WTC11 (cell line): ENCODE results near the gene DCUN1D3. TPM values are rescaled to one million over a fixed set of nuclear protein-coding genes. Genes with fewer than 3 reads are reported as not detected.

Experiments
- ATAC-seq: fragments of 200-7000 bp; cut with Tn5 transposase; 2 replicates; pipeline ENCODE4 v1.10.0; 2021; ENCODE audit warnings: mild to moderate bottlenecking, moderate library complexity
- CTCF ChIA-PET: fragments of 300-600 bp; sonication (Branson Sonifier 250); formaldehyde crosslinking; loops from one replicate; lab custom pipeline; 2021; ENCODE audit warnings: antibody characterized with exemption; lab: Charles Lee
- POLR2A ChIA-PET: fragments of 350-600 bp; sonication (Branson Sonifier 250); formaldehyde crosslinking; loops from one replicate; lab custom pipeline; 2021; ENCODE audit warnings: antibody characterized with exemption; lab: Charles Lee
- DNase-seq: peaks from one replicate; pipeline ENCODE4 v3.0.0; 2021; ENCODE audit warnings: low spot score
- H3K27ac Mint-ChIP-seq: 2 replicates; pipeline ENCODE4 v1.8.0; 2021; ENCODE audit warnings: mixed read lengths
- H3K27me3 Mint-ChIP-seq: 2 replicates; pipeline ENCODE4 v1.8.0; 2021; ENCODE audit warnings: low read depth, mild to moderate bottlenecking, moderate library complexity, mixed read lengths
- H3K36me3 Mint-ChIP-seq: 2 replicates; pipeline ENCODE4 v1.8.0; 2021; ENCODE audit warnings: mixed read lengths
- H3K4me1 Mint-ChIP-seq: 2 replicates; pipeline ENCODE4 v1.8.0; 2022; ENCODE audit warnings: mixed read lengths
- H3K4me3 Mint-ChIP-seq: 2 replicates; pipeline ENCODE4 v1.8.0; 2021; ENCODE audit warnings: mild to moderate bottlenecking, moderate library complexity, mixed read lengths
- H3K9me3 Mint-ChIP-seq: 2 replicates; pipeline ENCODE4 v1.8.0; 2021; ENCODE audit warnings: mixed read lengths
- EMX1 ChIP-seq: fragments of 250-450 bp; sonication (Bioruptor Pico); IDR thresholded peaks from 2 replicates; pipeline ENCODE4 v1.8.0; 2021; ENCODE audit warnings: mild to moderate bottlenecking
- FOXK1 ChIP-seq: sonication (generic); formaldehyde crosslinking; IDR thresholded peaks from 2 replicates; pipeline ENCODE4 v1.8.0; 2022; ENCODE audit warnings: mild to moderate bottlenecking, moderate library complexity, missing genetic modification reagents
- GRHL2 ChIP-seq: fragments of 250-450 bp; sonication (Bioruptor Pico); IDR thresholded peaks from 2 replicates; pipeline ENCODE4 v1.8.0; 2022; ENCODE audit warnings: mild to moderate bottlenecking, moderate library complexity; ENCODE audit not compliant: insufficient replicate concordance, severe bottlenecking
- JAZF1 ChIP-seq: fragments of 250-450 bp; sonication (Bioruptor Pico); IDR thresholded peaks from 2 replicates; pipeline ENCODE4 v1.9.0; 2021; ENCODE audit warnings: moderate library complexity, mild to moderate bottlenecking, inconsistent platforms
- NFE2L1 ChIP-seq: sonication (generic); formaldehyde crosslinking; IDR thresholded peaks from 2 replicates; pipeline ENCODE4 v1.8.1; 2023; ENCODE audit warnings: missing genetic modification reagents
- TEAD1 ChIP-seq: sonication (generic); formaldehyde crosslinking; IDR thresholded peaks from 2 replicates; pipeline ENCODE4 v1.8.0; 2022; ENCODE audit warnings: mild to moderate bottlenecking, missing genetic modification reagents
- total RNA-seq: library from RNA; stranded (reverse); gene quantifications from 3 replicates; pipeline ENCODE4 v1.2.3, GENCODE V29; 2021
- TF ChIP-seq, protein P1 (sequence below): sonication (generic); formaldehyde crosslinking; IDR thresholded peaks from 2 replicates; pipeline ENCODE4 v1.8.0; 2023; ENCODE audit warnings: mild to moderate bottlenecking, missing genetic modification reagents
- TF ChIP-seq, protein P2 (sequence below): fragments of 250-450 bp; sonication (Bioruptor Pico); IDR thresholded peaks from 2 replicates; pipeline ENCODE4 v1.9.0; 2021; ENCODE audit warnings: mild to moderate bottlenecking
- TF ChIP-seq, protein P3 (sequence below): sonication (generic); formaldehyde crosslinking; IDR thresholded peaks from 2 replicates; pipeline ENCODE4 v1.8.1; 2022; ENCODE audit warnings: low read depth, missing genetic modification reagents, borderline replicate concordance
- TF ChIP-seq, protein P4 (sequence below): fragments of 250-450 bp; sonication (Bioruptor Pico); IDR thresholded peaks from 2 replicates; pipeline ENCODE4 v1.8.0; 2021; ENCODE audit warnings: mild to moderate bottlenecking
- TF ChIP-seq, protein P5 (sequence below): sonication (generic); formaldehyde crosslinking; IDR thresholded peaks from 2 replicates; pipeline ENCODE4 v1.8.1; 2022; ENCODE audit warnings: low read depth, mild to moderate bottlenecking, moderate library complexity, missing genetic modification reagents, borderline replicate concordance
- TF ChIP-seq, protein P6 (sequence below): fragments of 250-450 bp; sonication (Bioruptor Pico); IDR thresholded peaks from 2 replicates; pipeline ENCODE4 v2.1.2; 2022; ENCODE audit warnings: mild to moderate bottlenecking, moderate library complexity
- TF ChIP-seq, protein P7 (sequence below): sonication (generic); formaldehyde crosslinking; IDR thresholded peaks from 2 replicates; pipeline ENCODE4 v1.8.1; 2022; ENCODE audit warnings: mild to moderate bottlenecking, moderate library complexity, missing genetic modification reagents
- TF ChIP-seq, protein P8 (sequence below): sonication (generic); formaldehyde crosslinking; IDR thresholded peaks from 2 replicates; pipeline ENCODE4 v1.8.1; 2023; ENCODE audit warnings: mild to moderate bottlenecking, missing genetic modification reagents, moderate library complexity
- TF ChIP-seq, protein P9 (sequence below): sonication (generic); formaldehyde crosslinking; IDR thresholded peaks from 2 replicates; pipeline ENCODE4 v1.8.0; 2022; ENCODE audit warnings: missing genetic modification reagents

The DCUN1D3 gene
- total RNA-seq, 1 experiment from 2014 or later: 14.7 TPM

DNA sequence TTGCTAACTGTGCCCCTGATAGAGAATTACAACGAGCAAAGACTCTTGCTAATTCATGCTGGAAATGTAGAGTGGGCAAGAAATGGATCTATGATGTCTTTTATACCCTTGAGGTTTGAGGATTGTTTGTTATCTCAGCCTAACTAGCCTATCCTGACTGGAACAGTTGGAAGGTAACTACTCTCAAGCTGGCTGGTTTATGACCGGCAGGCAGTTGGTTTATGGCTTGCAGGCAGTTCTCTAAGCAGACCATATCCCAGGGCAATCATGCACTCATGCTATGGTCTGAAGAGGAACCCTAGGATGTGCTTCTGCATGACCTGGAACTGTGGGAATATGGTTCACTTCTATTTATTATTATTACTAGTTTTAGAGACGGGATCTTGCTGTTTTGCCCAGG, 49.5 kb upstream of the DCUN1D3 start:
- H3K4me3 Mint-ChIP-seq: no peak overlapping the region
- TF ChIP-seq, protein P1, sequence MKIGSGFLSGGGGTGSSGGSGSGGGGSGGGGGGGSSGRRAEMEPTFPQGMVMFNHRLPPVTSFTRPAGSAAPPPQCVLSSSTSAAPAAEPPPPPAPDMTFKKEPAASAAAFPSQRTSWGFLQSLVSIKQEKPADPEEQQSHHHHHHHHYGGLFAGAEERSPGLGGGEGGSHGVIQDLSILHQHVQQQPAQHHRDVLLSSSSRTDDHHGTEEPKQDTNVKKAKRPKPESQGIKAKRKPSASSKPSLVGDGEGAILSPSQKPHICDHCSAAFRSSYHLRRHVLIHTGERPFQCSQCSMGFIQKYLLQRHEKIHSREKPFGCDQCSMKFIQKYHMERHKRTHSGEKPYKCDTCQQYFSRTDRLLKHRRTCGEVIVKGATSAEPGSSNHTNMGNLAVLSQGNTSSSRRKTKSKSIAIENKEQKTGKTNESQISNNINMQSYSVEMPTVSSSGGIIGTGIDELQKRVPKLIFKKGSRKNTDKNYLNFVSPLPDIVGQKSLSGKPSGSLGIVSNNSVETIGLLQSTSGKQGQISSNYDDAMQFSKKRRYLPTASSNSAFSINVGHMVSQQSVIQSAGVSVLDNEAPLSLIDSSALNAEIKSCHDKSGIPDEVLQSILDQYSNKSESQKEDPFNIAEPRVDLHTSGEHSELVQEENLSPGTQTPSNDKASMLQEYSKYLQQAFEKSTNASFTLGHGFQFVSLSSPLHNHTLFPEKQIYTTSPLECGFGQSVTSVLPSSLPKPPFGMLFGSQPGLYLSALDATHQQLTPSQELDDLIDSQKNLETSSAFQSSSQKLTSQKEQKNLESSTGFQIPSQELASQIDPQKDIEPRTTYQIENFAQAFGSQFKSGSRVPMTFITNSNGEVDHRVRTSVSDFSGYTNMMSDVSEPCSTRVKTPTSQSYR (CRISPR knock-in tag): no peak
- no peak for TF ChIP-seq EMX1 (CRISPR knock-in tag)
- TF ChIP-seq JAZF1 (CRISPR knock-in tag): no peak
- TF ChIP-seq, protein P2, sequence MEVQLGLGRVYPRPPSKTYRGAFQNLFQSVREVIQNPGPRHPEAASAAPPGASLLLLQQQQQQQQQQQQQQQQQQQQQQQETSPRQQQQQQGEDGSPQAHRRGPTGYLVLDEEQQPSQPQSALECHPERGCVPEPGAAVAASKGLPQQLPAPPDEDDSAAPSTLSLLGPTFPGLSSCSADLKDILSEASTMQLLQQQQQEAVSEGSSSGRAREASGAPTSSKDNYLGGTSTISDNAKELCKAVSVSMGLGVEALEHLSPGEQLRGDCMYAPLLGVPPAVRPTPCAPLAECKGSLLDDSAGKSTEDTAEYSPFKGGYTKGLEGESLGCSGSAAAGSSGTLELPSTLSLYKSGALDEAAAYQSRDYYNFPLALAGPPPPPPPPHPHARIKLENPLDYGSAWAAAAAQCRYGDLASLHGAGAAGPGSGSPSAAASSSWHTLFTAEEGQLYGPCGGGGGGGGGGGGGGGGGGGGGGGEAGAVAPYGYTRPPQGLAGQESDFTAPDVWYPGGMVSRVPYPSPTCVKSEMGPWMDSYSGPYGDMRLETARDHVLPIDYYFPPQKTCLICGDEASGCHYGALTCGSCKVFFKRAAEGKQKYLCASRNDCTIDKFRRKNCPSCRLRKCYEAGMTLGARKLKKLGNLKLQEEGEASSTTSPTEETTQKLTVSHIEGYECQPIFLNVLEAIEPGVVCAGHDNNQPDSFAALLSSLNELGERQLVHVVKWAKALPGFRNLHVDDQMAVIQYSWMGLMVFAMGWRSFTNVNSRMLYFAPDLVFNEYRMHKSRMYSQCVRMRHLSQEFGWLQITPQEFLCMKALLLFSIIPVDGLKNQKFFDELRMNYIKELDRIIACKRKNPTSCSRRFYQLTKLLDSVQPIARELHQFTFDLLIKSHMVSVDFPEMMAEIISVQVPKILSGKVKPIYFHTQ: no peak
- TF ChIP-seq, protein P3, sequence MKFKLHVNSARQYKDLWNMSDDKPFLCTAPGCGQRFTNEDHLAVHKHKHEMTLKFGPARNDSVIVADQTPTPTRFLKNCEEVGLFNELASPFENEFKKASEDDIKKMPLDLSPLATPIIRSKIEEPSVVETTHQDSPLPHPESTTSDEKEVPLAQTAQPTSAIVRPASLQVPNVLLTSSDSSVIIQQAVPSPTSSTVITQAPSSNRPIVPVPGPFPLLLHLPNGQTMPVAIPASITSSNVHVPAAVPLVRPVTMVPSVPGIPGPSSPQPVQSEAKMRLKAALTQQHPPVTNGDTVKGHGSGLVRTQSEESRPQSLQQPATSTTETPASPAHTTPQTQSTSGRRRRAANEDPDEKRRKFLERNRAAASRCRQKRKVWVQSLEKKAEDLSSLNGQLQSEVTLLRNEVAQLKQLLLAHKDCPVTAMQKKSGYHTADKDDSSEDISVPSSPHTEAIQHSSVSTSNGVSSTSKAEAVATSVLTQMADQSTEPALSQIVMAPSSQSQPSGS (CRISPR knock-in tag): no peak
- TF ChIP-seq, protein P4, sequence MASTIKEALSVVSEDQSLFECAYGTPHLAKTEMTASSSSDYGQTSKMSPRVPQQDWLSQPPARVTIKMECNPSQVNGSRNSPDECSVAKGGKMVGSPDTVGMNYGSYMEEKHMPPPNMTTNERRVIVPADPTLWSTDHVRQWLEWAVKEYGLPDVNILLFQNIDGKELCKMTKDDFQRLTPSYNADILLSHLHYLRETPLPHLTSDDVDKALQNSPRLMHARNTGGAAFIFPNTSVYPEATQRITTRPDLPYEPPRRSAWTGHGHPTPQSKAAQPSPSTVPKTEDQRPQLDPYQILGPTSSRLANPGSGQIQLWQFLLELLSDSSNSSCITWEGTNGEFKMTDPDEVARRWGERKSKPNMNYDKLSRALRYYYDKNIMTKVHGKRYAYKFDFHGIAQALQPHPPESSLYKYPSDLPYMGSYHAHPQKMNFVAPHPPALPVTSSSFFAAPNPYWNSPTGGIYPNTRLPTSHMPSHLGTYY: no peak
- TF ChIP-seq, protein P5, sequence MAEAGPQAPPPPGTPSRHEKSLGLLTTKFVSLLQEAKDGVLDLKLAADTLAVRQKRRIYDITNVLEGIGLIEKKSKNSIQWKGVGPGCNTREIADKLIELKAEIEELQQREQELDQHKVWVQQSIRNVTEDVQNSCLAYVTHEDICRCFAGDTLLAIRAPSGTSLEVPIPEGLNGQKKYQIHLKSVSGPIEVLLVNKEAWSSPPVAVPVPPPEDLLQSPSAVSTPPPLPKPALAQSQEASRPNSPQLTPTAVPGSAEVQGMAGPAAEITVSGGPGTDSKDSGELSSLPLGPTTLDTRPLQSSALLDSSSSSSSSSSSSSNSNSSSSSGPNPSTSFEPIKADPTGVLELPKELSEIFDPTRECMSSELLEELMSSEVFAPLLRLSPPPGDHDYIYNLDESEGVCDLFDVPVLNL (CRISPR knock-in tag): no peak
- TF ChIP-seq NFE2L1: no peak
- TF ChIP-seq, protein P6, sequence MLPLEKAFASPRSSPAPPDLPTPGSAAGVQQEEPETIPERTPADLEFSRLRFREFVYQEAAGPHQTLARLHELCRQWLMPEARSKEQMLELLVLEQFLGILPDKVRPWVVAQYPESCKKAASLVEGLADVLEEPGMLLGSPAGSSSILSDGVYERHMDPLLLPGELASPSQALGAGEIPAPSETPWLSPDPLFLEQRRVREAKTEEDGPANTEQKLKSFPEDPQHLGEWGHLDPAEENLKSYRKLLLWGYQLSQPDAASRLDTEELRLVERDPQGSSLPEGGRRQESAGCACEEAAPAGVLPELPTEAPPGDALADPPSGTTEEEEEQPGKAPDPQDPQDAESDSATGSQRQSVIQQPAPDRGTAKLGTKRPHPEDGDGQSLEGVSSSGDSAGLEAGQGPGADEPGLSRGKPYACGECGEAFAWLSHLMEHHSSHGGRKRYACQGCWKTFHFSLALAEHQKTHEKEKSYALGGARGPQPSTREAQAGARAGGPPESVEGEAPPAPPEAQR: no peak
- TF ChIP-seq FOXK1 (CRISPR knock-in tag): no peak
- TF ChIP-seq, protein P7, sequence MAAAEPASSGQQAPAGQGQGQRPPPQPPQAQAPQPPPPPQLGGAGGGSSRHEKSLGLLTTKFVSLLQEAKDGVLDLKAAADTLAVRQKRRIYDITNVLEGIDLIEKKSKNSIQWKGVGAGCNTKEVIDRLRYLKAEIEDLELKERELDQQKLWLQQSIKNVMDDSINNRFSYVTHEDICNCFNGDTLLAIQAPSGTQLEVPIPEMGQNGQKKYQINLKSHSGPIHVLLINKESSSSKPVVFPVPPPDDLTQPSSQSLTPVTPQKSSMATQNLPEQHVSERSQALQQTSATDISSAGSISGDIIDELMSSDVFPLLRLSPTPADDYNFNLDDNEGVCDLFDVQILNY (CRISPR knock-in tag): no peak
- TF ChIP-seq, protein P8, sequence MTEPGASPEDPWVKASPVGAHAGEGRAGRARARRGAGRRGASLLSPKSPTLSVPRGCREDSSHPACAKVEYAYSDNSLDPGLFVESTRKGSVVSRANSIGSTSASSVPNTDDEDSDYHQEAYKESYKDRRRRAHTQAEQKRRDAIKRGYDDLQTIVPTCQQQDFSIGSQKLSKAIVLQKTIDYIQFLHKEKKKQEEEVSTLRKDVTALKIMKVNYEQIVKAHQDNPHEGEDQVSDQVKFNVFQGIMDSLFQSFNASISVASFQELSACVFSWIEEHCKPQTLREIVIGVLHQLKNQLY (CRISPR knock-in tag): no peak
- TF ChIP-seq TEAD1 (CRISPR knock-in tag): no peak
- TF ChIP-seq, protein P9, sequence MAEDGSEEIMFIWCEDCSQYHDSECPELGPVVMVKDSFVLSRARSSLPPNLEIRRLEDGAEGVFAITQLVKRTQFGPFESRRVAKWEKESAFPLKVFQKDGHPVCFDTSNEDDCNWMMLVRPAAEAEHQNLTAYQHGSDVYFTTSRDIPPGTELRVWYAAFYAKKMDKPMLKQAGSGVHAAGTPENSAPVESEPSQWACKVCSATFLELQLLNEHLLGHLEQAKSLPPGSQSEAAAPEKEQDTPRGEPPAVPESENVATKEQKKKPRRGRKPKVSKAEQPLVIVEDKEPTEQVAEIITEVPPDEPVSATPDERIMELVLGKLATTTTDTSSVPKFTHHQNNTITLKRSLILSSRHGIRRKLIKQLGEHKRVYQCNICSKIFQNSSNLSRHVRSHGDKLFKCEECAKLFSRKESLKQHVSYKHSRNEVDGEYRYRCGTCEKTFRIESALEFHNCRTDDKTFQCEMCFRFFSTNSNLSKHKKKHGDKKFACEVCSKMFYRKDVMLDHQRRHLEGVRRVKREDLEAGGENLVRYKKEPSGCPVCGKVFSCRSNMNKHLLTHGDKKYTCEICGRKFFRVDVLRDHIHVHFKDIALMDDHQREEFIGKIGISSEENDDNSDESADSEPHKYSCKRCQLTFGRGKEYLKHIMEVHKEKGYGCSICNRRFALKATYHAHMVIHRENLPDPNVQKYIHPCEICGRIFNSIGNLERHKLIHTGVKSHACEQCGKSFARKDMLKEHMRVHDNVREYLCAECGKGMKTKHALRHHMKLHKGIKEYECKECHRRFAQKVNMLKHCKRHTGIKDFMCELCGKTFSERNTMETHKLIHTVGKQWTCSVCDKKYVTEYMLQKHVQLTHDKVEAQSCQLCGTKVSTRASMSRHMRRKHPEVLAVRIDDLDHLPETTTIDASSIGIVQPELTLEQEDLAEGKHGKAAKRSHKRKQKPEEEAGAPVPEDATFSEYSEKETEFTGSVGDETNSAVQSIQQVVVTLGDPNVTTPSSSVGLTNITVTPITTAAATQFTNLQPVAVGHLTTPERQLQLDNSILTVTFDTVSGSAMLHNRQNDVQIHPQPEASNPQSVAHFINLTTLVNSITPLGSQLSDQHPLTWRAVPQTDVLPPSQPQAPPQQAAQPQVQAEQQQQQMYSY (CRISPR knock-in tag): no peak
- TF ChIP-seq GRHL2 (CRISPR knock-in tag): no peak

More for the DNA sequence above, 49.5 kb upstream of the DCUN1D3 start:
- DNase-seq (no peak), ATAC-seq (no peak)
- CTCF ChIA-PET: no interaction called here
- no peak overlapping the region for H3K27ac Mint-ChIP-seq
- peaks cover 21% of the 10 kb centered on the region for H3K4me1 Mint-ChIP-seq
- no peaks in the 10 kb centered on the region for H3K36me3 Mint-ChIP-seq
- no peaks in the 10 kb centered on the region for H3K9me3 Mint-ChIP-seq
- POLR2A ChIA-PET: interaction anchor here (0.7 kb wide), 1 partner anchor 116 kb away, joined by 3 read pairs; no protein-coding TSS in a partner anchor
- no peaks in the 10 kb centered on the region for H3K27me3 Mint-ChIP-seq
